HL-60 (cell line): ENCODE measurements around the gene DHRS7C.
"Not testable (repeated sequence)": the region's sequence is repeated elsewhere in the genome, so short reads cannot be mapped to it uniquely, and the experiment has no call there.

Source experiments
- DNase-seq, 2 experiments: peaks; one replicate each; pipeline ENCODE4 v3.0.0-alpha.2; 2010 to 2020; ENCODE audit warnings: low read depth in 1 of 2, low spot score in 1 of 2
- H3K27ac ChIP-seq: fragments of 250-450 bp; sonication (Bioruptor Pico); replicated peaks from 2 replicates; pipeline ENCODE4 v1.5.1; 2020; ENCODE audit warnings: mild to moderate bottlenecking, moderate library complexity
- H3K27me3 ChIP-seq: fragments of 250-450 bp; sonication (Bioruptor Pico); 2 replicates; pipeline ENCODE4 v1.5.1; 2021; ENCODE audit warnings: mild to moderate bottlenecking, moderate library complexity; ENCODE audit not compliant: insufficient read depth, poor library complexity, severe bottlenecking
- H3K4me3 ChIP-seq: replicated peaks from 2 replicates; pipeline ENCODE4 v1.5.1; 2011; ENCODE audit warnings: mild to moderate bottlenecking, control low read depth, low read length; ENCODE audit not compliant: insufficient read depth
- CTCF ChIP-seq: IDR thresholded peaks from one replicate; pipeline ENCODE4 v1.5.1; 2011; ENCODE audit warnings: low read length, control low read depth, inconsistent platforms; ENCODE audit not compliant: insufficient read depth
- GABPA ChIP-seq: IDR thresholded peaks from 2 replicates; pipeline ENCODE4 v1.6.1; 2012; ENCODE audit warnings: low read depth
- POLR2AphosphoS5 ChIP-seq: IDR thresholded peaks from 2 replicates; pipeline ENCODE4 v1.6.1; 2012; ENCODE audit warnings: low read depth
- REST ChIP-seq: IDR thresholded peaks from 2 replicates; pipeline ENCODE4 v1.6.1; 2012; ENCODE audit warnings: low read depth; ENCODE audit not compliant: insufficient replicate concordance
- SPI1 ChIP-seq: IDR thresholded peaks from 2 replicates; pipeline ENCODE4 v1.6.1; 2012; ENCODE audit warnings: low read depth, mild to moderate bottlenecking, borderline replicate concordance

Gene DHRS7C

GRCh38 chr17:9790316-9790715, 1.1 kb downstream of the DHRS7C start:
- Histone ChIP-seq H3K27me3 (no peaks in the 10 kb centered on the region), H3K4me3 (no peak overlapping the region), H3K27ac (no peak overlapping the region)
- TF ChIP-seq POLR2AphosphoS5 (no peak), REST (no peak), CTCF (no peak), SPI1 (no peak), GABPA (no peak)
- no peak for DNase-seq

- no peak for DNase-seq
- Histone ChIP-seq H3K27ac (no peak overlapping the region), H3K27me3 (no peaks in the 10 kb centered on the region), H3K4me3 (no peak overlapping the region)
- TF ChIP-seq REST, result no peak
These were observed 2.8 kb downstream of the DHRS7C start for GRCh38 chr17:9788601-9789000.

- TF ChIP-seq SPI1 (no peak), CTCF (no peak), REST (no peak), POLR2AphosphoS5 (no peak), GABPA (no peak)
- Histone ChIP-seq H3K27ac (no peak overlapping the region), H3K4me3 (no peak overlapping the region), H3K27me3 (no peaks in the 10 kb centered on the region)
- no peak for DNase-seq
These were observed 6.8 kb downstream of the DHRS7C start for GRCh38 chr17:9784544-9784943.

GRCh38 chr17:9783465-9783864, 7.9 kb downstream of the DHRS7C start:
- H3K4me3 ChIP-seq, H3K27ac ChIP-seq, DNase-seq, H3K27me3 ChIP-seq: not testable (repeated sequence)
